Stimulated activated CD4-positive, alpha-beta T cell treated with anti-CD3 and anti-CD28 coated beads, Interleukin-2, amount 100 ng/mL, for 4 hours (primary cell): Measurements from ENCODE around the gene TTLL5.

Source experiments
- DNase-seq: peaks from one replicate; pipeline ENCODE4 v3.0.0-alpha.2; 2020; ENCODE audit warnings: low read depth

The TTLL5 gene

DNA sequence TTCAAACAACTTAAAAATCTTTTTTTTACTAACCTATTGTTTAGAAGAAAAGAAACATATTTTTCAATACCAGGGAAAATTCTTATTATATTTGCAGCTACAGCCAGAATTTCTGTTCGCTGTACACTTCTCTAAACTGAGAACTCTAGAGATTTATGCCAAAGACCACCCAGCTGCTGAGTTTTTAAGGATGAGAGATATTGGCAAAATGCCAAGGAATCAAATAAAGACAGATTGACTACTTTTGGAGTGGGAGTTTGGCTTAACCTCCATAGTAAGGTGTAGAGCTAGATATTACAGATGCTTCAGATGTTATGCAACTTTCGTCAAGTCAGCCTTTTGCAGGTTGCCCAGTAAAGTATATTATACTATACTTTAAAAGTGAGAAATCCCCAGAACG is 71.8 kb downstream of the TTLL5 start:
- DNase-seq = no peak

DNA sequence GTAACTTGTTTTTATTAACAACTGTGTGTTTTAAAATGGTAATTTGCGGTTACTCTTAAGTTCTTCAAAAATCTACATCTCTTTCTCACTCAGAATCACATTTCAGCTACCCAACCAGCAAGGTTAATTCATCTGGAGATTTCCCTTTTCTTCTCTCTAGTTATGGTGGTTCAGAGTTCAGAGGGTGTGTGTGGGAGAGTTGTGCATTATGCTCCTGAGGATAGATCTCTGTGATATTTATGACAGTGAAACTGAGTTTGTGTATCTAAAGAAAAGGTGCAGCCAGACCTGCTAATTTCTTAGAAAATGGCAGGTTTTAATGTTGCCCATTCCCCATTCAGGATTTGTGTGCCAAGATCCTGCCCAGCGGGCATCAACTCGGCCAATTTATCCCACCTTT is 73.8 kb downstream of the TTLL5 start:
- DNase-seq = no peak

DNA sequence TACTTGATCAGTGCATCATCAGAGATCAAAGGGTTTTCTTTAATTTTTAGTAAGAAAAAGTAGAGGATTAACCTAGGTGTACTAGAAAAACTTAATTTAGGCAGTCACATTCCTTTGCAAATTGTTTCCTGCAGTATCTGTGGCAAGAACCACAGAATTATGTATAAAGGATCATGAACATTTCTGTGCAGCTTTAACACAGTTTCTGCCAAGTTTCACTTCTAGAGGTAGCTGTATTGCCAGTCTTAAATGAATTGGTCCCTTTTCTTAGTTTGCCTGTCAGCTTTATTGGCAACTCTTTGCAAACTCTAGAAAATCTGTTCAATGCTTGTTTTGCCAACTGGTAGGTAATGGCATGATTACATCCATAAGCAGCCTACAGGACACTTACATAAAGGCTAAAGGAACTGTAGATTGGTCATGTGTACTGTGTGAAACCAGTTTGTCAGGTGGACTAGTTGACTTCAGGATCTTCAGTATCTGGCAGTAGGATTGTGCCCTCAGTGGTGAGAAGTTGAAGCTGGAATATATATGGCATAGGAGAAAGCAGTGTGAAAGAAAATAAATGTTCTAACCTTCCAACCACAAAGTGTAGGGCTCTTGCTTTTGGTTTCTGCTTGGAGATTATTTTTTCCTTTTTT is 75.9 kb downstream of the TTLL5 start:
- DNase-seq = no peak

DNA sequence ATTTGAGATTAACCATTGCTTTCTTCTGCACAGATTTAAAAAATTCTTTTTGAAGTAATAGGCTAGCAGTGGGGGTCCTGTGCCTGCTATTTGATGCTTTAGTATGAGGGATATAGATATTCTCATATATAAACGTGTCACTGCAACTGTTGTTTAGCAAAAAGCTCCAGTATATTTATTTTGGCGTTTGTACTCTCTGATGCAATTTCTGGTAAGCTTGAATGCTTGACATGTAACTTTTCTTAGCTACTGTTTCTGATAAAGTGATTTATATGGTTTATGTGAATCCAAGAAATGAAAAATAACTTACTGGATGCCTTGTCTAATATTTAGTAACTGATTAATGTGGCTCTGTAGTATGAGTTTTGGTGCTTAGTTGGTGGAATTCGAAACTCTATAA is 77.1 kb downstream of the TTLL5 start:
- DNase-seq = no peak

DNA sequence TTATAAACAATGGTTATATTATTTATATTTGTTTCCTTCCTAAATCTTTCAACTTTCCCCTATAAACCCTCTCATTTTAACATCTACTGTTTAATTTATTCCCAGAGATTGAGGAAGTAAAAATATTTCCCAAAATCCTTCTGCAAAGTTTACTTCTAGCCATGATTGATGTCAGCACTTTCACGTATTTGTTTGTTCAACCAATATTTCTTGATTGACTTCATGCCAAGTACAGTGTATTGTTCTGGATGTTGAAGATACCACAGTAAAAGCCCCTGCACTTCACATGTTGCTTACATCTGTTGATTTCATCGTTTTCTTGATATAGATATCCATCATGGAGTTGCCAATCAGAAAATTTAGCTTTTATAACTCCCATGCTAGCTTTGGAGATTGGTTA is 81.8 kb downstream of the TTLL5 start:
- DNase-seq = no peak

DNA sequence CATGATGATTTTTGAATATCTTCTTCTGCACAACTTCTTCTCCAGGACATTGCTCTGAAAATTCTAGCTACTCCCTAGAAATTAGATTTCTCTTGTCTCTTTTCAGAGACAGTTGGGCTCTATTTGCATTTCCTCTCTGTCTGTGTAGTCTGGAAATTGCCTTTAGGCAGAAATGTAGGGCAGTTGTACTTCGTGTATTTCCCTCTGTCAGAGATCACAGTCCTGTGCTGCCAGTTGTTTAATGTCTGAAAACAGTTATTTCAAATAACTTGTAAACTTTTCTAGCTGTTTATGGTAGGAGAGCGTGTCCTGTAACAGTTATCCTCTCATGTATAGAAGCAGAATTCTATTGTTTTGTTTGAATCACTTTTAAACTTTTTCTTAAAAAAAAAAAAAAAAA is 86.9 kb downstream of the TTLL5 start:
- DNase-seq = no peak

DNA sequence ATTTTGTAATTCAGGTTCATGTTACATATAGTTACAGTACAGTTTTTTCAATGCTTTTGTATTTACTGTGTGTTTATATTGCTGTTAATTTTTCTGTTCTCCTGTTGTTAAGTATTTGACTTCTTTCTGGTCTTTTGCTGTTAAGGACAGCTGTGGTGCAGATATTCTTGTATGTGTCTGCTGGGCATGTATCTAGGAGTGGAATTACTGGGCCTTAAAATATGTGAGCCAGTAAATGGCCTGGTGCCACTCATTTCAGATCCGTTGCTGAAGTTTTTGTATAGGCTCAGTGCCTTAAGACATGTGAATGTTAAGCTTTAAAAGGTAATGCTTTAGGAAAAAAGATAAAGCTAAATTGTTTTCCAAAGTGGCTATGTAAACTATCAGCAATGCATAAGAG is 87.3 kb downstream of the TTLL5 start:
- no peak for DNase-seq

DNA sequence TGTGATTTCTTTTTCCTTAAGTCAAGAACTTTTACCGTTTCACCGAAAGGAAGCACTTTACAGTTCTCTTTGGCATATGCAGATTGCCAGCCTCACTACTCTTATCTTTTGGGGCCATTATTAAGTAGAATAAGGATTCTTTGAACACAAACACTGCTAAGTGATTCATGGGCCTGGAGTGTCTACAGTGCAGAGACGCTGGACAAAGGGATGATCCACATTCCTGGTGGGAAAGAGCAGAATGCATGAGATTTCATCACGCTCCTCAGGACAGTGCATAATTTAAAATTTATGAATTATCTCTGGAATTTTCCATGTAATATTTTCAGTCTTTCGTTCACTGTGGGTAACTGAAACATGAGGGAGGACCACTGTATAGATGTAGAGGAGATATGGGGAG is 90.2 kb downstream of the TTLL5 start:
- DNase-seq = no peak

DNA sequence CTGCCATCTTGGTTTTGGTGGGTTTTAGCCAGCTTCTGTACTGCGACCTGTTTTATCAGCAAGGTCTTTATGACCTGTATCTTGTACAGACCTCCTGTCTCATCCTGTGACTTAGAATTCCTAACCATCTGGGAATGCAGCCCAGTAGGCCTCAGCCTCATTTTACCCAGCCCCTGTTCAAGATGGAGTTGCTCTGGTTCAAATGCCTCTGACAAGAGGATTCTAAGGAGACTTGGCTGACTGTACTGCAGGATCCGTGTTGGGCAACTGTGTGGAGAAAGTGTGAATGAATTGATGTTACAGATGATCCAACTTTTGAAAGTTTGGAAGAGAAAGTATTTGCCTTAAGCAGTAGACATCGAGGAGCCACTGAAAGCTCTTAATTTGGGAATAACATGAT is 91.0 kb downstream of the TTLL5 start:
- DNase-seq = no peak

DNA sequence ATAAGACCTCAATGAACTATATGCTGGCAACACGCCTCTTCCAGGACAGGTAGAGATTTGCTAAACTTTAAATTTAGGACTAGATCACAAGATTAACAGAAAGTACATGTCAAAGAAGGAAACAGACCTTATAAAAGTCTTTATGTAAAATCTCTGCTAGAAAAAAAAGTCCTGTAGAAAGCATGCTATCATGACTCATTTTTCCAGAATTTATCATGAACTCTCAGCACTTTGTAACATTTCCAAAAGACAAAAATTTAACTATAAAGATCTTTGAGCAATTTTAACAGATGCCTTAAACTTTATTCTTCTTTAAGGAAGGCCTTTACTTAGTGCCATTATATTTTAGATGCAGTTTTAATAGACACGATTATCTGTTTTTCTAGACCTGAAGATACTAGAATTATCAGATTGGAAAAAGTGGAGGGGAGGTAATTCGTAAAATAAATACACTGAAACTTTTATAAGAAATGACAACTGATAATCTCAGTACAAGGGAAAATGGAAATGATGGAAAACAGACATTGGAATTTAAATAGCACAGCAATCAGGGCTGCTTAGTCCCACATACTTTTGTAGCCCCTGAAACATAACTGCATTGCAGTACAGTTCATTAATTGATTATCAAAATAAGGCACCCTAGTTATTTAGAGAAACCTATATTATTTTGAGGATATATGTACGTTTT is 92.0 kb downstream of the TTLL5 start:
- DNase-seq = no peak

DNA sequence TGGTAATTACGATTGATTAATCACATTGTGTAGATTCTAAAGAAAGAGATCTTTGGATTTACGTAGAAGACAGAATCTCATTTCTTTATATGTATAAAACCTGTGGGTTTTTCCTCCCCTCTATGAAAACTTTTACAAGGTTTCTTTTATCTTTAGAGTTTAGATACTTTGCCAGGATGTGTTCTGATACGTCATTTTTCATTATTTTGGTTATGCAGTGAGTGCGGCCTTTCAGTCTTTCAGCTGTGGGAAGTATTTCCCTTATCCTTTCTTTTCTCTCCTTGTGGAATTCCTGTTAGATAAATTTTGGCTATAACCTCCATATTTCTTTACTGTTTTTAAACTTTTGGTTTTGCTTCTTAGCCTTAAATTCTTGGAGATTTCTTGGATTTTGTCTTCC is 92.7 kb downstream of the TTLL5 start:
- no peak for DNase-seq

DNA sequence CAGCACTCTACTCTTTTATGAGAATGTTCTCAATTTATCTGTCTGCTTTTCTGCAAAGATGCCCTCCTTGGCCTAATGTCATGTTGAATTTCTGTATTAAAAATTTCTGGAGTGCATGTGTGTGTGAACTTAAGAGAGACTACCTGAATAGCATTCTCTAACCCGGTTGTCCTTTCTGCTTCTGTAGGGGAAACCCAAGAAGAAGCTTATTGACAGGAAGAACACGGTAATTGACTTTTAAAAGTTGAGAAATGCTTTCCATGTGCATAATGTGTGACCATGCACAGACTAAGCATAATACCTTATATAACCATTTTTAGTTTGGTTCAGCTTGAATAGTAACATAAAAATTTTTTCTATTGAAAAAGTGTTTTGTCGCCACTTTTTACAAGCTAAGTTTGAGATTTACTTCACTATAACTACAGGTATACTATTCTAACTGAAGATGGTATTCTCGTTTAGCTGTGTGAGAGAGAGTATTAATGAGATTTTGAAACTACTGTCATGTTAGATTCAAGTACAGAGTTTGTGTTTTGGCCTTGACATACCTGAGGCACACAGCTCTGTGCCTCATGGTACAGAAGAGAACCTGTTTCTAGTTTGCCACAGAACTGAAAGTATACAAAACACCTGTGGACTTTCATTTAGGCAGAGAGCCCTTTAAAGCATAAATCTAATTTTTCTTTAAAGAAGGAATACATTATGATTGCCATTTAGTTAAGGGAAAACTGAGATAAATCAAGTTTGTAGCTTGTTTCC is 96.8 kb downstream of the TTLL5 start:
- no peak for DNase-seq

DNA sequence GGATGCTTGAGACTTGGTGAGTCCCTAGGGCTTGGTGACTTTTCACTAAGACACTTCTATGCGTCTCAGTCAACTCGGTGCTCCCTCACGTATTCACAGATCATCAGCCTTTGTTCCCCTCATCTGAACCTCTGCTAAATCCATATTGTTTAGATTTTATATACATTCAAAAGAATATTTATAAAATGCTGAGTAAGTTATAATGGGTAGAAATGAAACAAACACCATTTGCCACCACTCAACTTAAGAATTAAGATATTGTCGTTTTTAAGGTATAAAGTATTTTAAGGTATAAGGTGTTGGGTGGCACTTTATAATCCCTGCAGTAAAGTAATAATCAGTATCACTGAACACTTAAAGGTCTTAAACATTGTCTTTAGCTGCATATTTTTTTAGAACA is 103.0 kb downstream of the TTLL5 start:
- no peak for DNase-seq

DNA sequence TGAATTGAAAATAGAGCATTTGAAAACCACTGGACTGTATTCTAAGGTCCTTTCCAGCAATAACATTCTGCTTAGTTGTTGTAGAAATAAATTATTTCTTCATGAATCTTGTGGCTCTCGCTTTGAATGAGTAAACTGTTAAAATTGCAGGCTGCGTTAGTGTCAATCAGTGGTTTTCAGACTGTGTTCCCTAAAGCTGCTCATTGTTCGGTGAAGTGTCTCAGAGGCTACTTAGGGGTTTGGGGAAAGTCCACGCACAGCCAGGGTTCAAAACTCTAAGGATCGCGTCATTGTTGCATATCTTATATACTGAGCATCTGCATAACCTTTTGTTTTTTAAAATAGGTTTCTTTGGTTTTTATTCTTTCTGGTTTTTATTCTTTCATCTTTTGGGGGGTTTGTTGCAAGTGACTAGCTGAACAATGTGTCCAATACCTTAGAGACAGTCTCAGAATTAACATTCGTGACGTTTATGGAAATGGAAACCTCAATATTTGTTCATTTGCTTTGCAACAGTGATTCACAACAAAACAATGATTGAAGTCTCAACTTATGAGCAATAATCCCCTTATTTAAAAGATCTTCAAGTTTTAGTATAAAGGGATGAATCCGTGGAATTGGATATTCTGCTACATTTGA is 108.1 kb downstream of the TTLL5 start:
- DNase-seq = no peak

DNA sequence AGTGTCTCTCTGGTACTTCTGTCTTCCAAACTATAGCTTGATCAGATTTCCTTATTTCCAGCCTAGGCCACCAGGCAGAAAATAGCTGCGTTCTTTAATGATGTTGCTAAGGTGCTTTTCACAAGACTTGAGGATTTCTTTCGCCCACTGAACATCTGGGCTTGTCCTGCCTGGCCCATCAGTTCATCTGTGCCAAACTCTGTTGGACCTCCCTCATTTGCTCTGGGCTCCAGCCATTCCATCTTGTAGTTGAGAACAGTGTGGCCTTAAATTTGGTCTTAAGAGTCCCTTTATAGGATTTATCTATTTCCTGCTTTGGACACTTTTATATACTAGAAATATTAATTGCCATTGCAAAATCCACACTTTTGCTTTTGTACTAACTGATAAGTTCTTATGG is 109.6 kb downstream of the TTLL5 start:
- DNase-seq = no peak

DNA sequence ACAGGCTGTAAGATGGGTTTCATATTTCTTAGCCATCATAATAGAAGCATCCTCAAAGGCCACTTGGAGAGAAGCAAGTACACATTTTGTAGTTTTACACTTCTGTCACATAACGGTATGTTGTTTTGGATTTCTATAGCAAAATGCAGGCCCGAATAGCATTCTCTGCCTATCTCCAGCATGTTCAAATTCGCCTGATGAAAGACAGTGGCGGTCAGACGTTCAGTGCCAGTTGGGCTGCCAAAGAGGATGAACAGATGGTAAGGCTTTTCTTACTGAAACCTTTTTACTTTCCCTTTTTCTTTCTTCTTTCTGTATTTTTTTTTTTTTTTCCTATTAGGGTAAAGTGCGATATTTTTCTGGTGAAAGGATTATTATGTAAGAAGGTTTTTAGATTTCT is 110.5 kb downstream of the TTLL5 start:
- DNase-seq = no peak

DNA sequence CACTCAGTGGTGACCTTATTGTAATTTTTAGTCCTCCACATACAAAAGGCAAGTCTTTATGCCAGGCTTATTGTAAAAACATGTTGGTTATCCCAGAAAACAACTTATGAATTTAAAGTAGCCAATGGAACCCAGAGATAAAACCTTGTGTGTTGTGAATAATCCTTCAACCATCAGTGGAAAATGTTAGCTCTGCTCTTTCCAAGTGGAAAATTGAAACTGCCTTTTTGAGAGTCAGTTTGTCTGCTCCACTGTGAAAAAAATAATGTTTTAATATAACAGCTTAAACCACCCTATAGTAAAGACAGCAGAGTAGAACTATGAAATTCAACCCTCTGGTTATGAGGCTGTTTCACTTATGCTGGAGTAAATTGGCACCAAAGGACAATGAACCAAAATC is 112.0 kb downstream of the TTLL5 start:
- no peak for DNase-seq

DNA sequence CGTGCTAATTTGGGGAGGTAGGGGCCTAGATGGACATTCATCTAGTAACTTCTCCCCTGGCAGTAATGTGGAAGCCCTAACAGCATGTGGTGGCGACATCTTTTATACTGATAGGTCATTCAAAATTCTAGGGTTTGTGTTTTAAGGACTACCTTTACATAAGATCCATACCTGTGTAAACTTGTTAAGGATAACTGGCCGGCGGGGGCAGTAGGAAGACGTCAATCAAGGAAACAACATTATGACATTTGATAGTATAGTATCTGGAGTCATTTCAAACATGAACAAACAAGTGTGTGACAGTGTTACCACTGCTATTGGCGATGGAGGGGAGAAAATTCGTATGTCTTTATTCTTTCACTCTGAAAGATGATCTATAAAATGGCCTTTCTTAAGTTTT is 120.0 kb downstream of the TTLL5 start:
- DNase-seq = no peak

DNA sequence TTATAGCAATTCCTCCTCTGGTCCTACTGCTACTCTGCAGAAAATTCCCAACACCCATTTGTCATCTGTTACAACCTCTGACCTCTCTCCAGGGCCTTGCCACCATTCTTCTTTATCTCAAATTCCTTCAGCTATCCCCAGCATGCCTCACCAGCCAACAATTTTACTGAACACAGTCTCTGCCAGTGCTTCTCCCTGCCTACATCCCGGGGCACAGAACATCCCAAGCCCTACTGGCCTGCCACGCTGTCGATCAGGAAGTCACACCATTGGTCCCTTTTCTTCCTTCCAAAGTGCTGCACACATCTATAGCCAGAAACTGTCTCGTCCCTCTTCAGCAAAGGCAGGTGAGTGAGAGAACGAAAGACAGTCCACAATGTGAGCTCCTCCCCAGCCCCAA is 122.1 kb downstream of the TTLL5 start:
- DNase-seq = no peak

DNA sequence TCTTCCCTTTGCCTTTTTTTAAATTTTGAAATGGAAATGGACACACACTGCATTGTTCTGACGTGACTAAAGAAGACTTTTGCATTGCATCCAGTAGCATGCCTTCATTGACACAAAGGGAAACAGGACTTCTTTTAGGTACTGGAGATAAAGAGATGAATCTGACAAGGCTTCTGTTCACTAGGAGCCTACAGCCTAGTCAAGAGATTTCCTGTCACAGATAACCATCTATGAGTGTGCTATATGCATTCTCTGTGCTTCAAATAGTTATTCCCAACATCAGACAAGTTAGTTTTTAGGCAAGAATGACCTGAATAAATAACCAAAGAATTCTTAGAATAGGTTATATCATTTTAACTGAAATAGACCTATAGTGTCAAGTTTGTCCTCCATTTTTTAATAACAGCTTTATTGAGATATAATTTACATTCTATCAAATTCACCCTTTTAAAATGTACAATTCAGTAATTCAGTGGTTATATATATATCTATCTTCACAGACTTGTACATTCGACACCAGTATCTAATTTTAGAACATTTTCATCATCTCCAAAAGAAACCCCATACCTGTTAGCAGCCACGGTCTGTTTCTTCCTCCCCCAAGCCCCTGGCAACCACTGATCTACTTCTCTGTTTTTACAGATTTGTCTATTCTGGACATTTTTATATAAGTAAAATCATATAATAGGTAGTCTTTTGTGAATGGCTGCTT is 122.7 kb downstream of the TTLL5 start:
- DNase-seq = no peak

DNA sequence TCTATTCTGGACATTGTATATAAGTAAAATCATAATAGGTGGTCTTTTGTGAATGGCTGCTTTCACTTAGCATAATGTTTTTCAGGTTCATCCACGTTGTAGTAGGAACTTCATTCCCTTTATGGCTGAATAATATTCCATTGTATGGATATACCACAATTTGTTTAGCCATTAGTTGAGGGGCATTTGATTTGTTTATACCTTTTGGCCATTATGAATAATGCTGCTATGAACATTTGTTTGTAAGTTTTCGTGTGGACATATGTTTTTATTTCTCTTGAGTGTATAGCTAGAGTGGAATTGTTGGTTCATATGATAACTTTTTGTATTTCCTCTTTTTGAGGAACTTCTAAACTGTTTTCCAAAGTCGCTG is 123.3 kb downstream of the TTLL5 start:
- no peak for DNase-seq

DNA sequence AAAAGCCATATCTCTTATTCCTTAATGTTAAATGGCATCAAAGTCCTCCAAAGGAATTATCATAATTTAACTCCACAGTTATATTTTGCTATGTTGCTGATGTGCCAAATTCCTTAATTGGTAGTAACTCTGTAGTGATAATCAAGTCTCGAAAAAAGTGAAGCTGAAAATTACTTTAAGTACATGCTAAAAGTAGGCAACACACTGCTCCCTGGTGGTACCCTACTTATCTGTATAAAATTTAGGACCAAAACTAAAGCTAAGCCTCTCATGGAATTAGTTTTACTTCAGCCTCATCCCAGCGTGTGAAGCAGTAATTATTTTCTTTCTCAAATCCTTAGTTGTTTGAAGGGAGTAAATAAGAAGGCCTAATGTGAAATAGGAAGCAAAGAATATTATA is 132.8 kb downstream of the TTLL5 start:
- DNase-seq = no peak
